K562 treated with DMSO at 1 percent for 12 hours (cell line): ENCODE results near the gene EXOC3L4. TPM values are rescaled to one million over a fixed set of nuclear protein-coding genes. Genes with fewer than 3 reads are reported as not detected.

Experiments
- total RNA-seq: library from RNA; unstranded; fragments of 300-600 nt; gene quantifications from 2 replicates; pipeline ENCODE4 v1.2.3, GENCODE V29; 2022; ENCODE audit not compliant: insufficient read depth

EXOC3L4 gene
- 1.8 TPM in 1 of 2 replicates, not detected in the other for total RNA-seq

DNA sequence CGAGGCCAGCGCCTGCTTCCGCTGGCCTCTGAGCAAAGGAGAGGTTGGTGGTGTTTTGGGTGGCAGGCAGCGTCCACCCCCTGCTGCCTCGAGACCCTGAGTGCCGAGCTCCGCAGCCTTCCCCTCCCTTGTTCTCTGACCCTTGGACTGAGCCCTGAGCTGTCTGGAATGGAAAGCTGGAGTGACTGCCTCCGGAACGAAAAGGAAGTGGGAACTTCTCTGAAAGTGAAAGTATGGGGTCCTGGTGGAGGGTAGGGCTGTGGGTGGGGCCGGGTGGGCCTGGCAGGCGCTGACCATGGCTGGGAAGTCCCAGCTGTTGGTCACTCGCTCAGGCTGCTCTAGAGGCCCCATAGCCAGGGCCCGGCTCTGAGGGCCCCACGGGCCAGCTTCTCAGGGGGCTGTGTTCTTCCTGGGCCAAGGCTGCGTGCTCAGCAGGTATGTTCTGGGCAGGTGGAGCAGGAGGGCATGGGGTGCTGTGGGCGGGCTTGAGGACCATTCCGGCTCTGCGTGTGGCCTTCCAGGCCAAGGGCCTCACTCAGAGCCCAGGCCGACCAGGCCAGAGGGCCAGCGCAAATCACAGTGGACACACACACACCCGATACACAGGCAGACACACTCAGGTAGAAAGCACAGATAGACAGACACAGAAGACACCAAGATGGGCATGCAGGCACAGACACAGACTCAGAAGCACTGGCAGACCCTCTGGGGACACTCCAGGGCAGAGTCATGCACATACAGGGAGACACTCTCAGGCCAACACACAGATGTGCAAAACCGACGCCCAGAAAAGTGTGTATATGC is at the start of gene EXOC3L4:
TSS of gene EXOC3L4 (plus strand) at position 320 of the 804 bp plus-strand sequence. CDS start 5,495 bp downstream, outside the sequence.

GRCh38 chr14:103057372-103058163 is 37.0 kb upstream of the EXOC3L4 start, which contains the start of gene CDC42BPB:
CDC42BPB (minus strand) TSS chr14:103057549; CDS start chr14:103057173, 376 bp downstream.

DNA sequence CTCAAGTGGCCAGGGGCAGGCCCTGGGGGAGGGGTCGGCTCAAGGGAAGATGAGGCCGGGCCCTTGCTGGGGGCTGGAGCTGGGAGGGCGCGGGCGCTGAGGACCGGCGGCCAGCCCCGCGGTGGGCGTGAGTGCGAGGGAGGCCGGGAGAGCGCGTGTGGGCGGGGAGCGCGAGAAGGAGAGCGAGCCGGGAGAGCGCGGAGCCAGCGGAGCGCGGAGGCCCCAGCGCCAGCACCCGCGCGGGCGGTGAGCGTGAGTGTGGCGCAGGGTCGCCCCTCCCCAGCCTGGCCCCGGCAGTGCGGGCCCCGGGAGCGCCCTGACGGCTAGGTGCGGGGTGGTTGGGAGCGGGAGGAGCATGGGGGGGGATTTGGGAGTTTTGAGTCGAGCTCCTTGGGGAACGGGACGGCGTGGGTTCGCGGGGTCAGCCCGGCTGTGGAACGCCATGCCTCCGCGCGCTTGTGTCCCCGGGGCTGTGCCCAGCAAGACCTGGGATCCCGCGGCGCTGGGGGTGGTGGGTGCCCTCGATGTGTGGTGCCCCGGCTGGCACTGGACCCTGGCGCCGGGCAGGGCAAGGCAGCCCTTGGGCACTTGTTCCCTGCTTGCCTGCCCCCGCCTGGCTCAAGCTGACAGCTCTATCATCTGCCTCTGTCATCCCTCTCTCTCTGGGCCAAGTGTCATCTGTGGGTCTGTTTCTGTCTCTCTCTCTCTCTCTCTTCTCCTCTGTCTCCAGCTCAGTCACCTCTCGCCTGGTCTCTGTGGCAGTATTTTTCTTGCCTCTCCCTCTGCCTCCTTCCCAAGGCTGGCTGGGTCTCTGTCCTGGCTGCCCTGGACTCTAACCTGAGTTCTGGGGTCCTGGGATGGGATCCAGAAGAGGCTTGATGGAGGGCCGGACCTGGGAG is 10.3 kb upstream of the EXOC3L4 start, which contains the start of gene LBHD2:
TSS of gene LBHD2 (plus strand) at position 190 of the 899 bp plus-strand sequence. CDS start 1,803 bp downstream, outside the sequence.

DNA sequence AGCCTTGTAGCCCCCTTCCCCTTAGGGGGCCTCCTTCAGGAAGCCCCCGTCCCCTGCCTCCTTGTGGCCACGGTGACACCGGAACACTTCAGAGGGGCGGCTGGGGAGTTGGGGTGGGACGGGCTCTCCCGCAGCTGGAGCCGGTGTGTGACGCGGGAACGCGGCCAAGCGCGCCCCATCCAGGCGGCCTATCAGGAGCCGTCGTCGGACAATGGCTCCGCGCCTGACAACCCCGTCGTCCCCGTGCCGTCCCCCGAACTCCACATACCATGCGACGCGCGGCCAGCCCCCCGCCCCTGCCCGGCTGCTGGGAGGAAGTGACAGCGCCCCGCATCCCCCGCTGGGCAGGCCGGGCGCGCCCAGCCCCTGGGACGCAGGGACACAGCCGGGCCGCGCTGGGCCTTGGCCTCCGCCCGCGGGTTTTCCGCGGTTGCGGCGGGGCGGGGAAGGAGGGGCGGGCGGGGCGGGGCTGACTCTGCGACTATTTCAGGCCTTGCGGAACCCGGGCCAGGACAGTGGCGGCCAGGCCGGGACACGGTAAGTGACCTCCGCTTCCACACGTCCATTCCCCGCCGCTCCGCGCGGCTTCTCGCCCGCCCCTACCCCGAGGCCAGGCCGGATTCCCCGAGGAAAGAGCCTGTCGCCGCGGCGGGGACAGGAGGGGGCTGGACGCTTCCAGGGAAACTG is 28.6 kb downstream of the EXOC3L4 start, which contains the start of gene TNFAIP2:
TSS of gene TNFAIP2 (plus strand) at position 515 of the 687 bp plus-strand sequence. CDS start 2,997 bp downstream, outside the sequence.

Other genes with a start within 250 kb of the EXOC3L4 start
- gene AMN, start 172.1 kb upstream of the EXOC3L4 start, total RNA-seq = 0.27 TPM in 1 of 2 replicates, not detected in the other
- 9.4 and 30.6 TPM in 2 replicates for gene CDC42BPB, start 37.2 kb upstream of the EXOC3L4 start, total RNA-seq
- not detected in 2 replicates for gene LBHD2, start 10.5 kb upstream of the EXOC3L4 start, total RNA-seq
- 103 and 168 TPM in 2 replicates for gene TNFAIP2, start 28.7 kb downstream of the EXOC3L4 start, total RNA-seq
- 106 and 203 TPM in 2 replicates for gene EIF5, start 239.5 kb downstream of the EXOC3L4 start, total RNA-seq